Neuronal stem cell (in vitro differentiated cells): ENCODE measurements around the gene LAG3.

Experiments used
- DNase-seq: peaks from one replicate; pipeline ENCODE4 v3.0.0-alpha.2; 2013; ENCODE audit warnings: low spot score
- H2AFZ ChIP-seq: one replicate; pipeline ENCODE4 v1.6.1; 2013; ENCODE audit warnings: mild to moderate bottlenecking, low read length, inconsistent platforms
- H2AK5ac ChIP-seq: 2 replicates; pipeline ENCODE4 v1.6.1; 2013; ENCODE audit warnings: low read depth, mild to moderate bottlenecking, inconsistent platforms, low read length, moderate library complexity, mixed read lengths
- H2BK120ac ChIP-seq: 2 replicates; pipeline ENCODE4 v1.6.1; 2013; ENCODE audit warnings: low read depth, mild to moderate bottlenecking, inconsistent platforms, low read length, moderate library complexity, mixed read lengths
- H2BK12ac ChIP-seq: one replicate; pipeline ENCODE4 v1.6.1; 2013; ENCODE audit warnings: low read length, inconsistent platforms
- H2BK15ac ChIP-seq: 2 replicates; pipeline ENCODE4 v1.6.1; 2013; ENCODE audit warnings: mild to moderate bottlenecking, low read length, inconsistent platforms, mixed read lengths
- H2BK5ac ChIP-seq: one replicate; pipeline ENCODE4 v1.6.1; 2013; ENCODE audit warnings: inconsistent platforms, mild to moderate bottlenecking, low read length, moderate library complexity
- H3K14ac ChIP-seq: one replicate; pipeline ENCODE4 v1.6.1; 2013; ENCODE audit warnings: low read length, inconsistent platforms
- H3K18ac ChIP-seq: 2 replicates; pipeline ENCODE4 v1.6.1; 2013; ENCODE audit warnings: low read length, inconsistent platforms
- H3K23ac ChIP-seq: 2 replicates; pipeline ENCODE4 v1.6.1; 2013; ENCODE audit warnings: low read depth, mild to moderate bottlenecking, mixed read lengths, low read length, inconsistent platforms; ENCODE audit not compliant: poor library complexity
- H3K27ac ChIP-seq: replicated peaks from 3 replicates; pipeline ENCODE4 v1.5.1; 2013; ENCODE audit warnings: low read length, inconsistent platforms
- H3K27me3 ChIP-seq, 3 experiments: 2 replicates each; pipeline ENCODE4 v1.6.1; 2013; ENCODE audit warnings: low read length in 3 of 3, mild to moderate bottlenecking in 2 of 3, inconsistent platforms in 1 of 3, low read depth in 1 of 3, mixed read lengths in 1 of 3, moderate library complexity in 1 of 3; ENCODE audit not compliant: control insufficient read depth in 3 of 3, insufficient read depth in 3 of 3
- H3K36me3 ChIP-seq, 2 donors: replicated peaks in 1 of 2; 2 replicates each; pipeline ENCODE4 v1.6.1; 2013; ENCODE audit warnings: low read length in 2 of 2; ENCODE audit not compliant: control insufficient read depth in 2 of 2, insufficient read depth in 2 of 2
- H3K4ac ChIP-seq: 2 replicates; pipeline ENCODE4 v1.6.1; 2013; ENCODE audit warnings: inconsistent platforms, mild to moderate bottlenecking, low read length, moderate library complexity
- H3K4me1 ChIP-seq, 2 donors: 1 replicate in 1 of 2; 2 replicates in 1 of 2; pipeline ENCODE4 v1.6.1; 2013; ENCODE audit warnings: low read length in 2 of 2, low read depth in 1 of 2; ENCODE audit not compliant: control insufficient read depth in 2 of 2, insufficient read depth in 1 of 2
- H3K4me2 ChIP-seq: one replicate; pipeline ENCODE4 v1.6.1; 2013; ENCODE audit warnings: mild to moderate bottlenecking, low read length, inconsistent platforms; ENCODE audit not compliant: insufficient read depth, poor library complexity, severe bottlenecking
- H3K4me3 ChIP-seq, 2 donors: 2 replicates each; pipeline ENCODE4 v1.5.1; 2013; ENCODE audit warnings: low read length in 2 of 2, mild to moderate bottlenecking in 2 of 2, inconsistent platforms in 1 of 2, moderate library complexity in 1 of 2
- H3K79me1 ChIP-seq: one replicate; pipeline ENCODE4 v1.6.1; 2013; ENCODE audit warnings: low read depth, mild to moderate bottlenecking, inconsistent platforms, low read length, moderate library complexity
- H3K9ac ChIP-seq: one replicate; pipeline ENCODE4 v1.6.1; 2013; ENCODE audit warnings: mild to moderate bottlenecking, low read depth, low read length, inconsistent platforms; ENCODE audit not compliant: poor library complexity
- H3K9me3 ChIP-seq, 2 donors: replicated peaks in 1 of 2; 2 replicates each; pipeline versions ENCODE3 to v1.6.1; 2013; ENCODE audit warnings: low read length in 2 of 2, mild to moderate bottlenecking in 2 of 2, inconsistent platforms in 1 of 2, low read depth in 1 of 2, mixed read lengths in 1 of 2, moderate library complexity in 1 of 2; ENCODE audit not compliant: control insufficient read depth in 2 of 2, insufficient read depth in 1 of 2
- H4K8ac ChIP-seq: one replicate; pipeline ENCODE4 v1.6.1; 2013; ENCODE audit warnings: low read depth, mild to moderate bottlenecking, inconsistent platforms, low read length, moderate library complexity
- H4K91ac ChIP-seq: one replicate; pipeline ENCODE4 v1.6.1; 2013; ENCODE audit warnings: low read length, low read depth, mild to moderate bottlenecking, inconsistent platforms; ENCODE audit not compliant: poor library complexity
- WGBS, 2 donors: extraction: QIAGEN DNeasy Blood & Tissue Kit; methylation state at CpG; one replicate each; pipeline ENCODE4 v1.1.7; 2013; ENCODE audit warnings: missing lambda C conversion rate in 2 of 2, mixed read lengths in 1 of 2; ENCODE audit not compliant: insufficient read length in 2 of 2, insufficient replicate concordance in 1 of 2; ENCODE audit errors: extremely low coverage in 2 of 2; 5-methylcytosine and 5-hydroxymethylcytosine counted together

The LAG3 gene

GRCh38 chr12:6753772-6754356 lies 18.5 kb upstream of the LAG3 start:
- no peak overlapping the region for H2BK5ac ChIP-seq
- no peaks in the 10 kb centered on the region for H3K27me3 ChIP-seq
- H2BK12ac ChIP-seq = no peak overlapping the region
- no peak overlapping the region for H2AK5ac ChIP-seq
- no peak overlapping the region for H4K91ac ChIP-seq
- no peak overlapping the region for H2BK120ac ChIP-seq
- H3K4me2 ChIP-seq = peak overlapping the region; percentile 38
- H4K8ac ChIP-seq = no peak overlapping the region
- no peaks in the 10 kb centered on the region for H3K9me3 ChIP-seq
- H3K9ac ChIP-seq = peak overlapping the region; percentile 88
- H2AFZ ChIP-seq = peak overlapping the region; percentile 76
- peaks cover 24 to 34% of the 10 kb centered on the region in 2 donors for H3K36me3 ChIP-seq
- peak overlapping the region in 1 of 2 donors; percentile 99 for H3K4me3 ChIP-seq
- H3K27ac ChIP-seq = peak overlapping the region; percentile 58
- H3K14ac ChIP-seq = no peak overlapping the region
- no CpG with 5 or more reads among the region's 7 CpGs for WGBS, 2 donors
- H3K23ac ChIP-seq = no peak overlapping the region
- peaks cover 14 to 23% of the 10 kb centered on the region in 2 donors for H3K4me1 ChIP-seq
- H3K4ac ChIP-seq = no peak overlapping the region
- H3K79me1 ChIP-seq = peaks cover 7% of the 10 kb centered on the region
- H3K18ac ChIP-seq = no peak overlapping the region
- H2BK15ac ChIP-seq = no peak overlapping the region
- no peak for DNase-seq

GRCh38 chr12:6754411-6754810 lies 17.9 kb upstream of the LAG3 start:
- Histone ChIP-seq H4K91ac (no peak overlapping the region), H3K27ac (peak overlapping the region; percentile 58), H3K23ac (no peak overlapping the region), H3K9me3 (no peaks in the 10 kb centered on the region), H4K8ac (no peak overlapping the region), H3K4me2 (peak overlapping the region; percentile 38), H2BK15ac (no peak overlapping the region), H2BK5ac (no peak overlapping the region), H3K4me3 (no peak overlapping the region), H3K27me3 (no peaks in the 10 kb centered on the region), H2BK120ac (no peak overlapping the region), H2BK12ac (no peak overlapping the region), H2AFZ (no peak overlapping the region), H3K4ac (no peak overlapping the region), H3K18ac (no peak overlapping the region), H3K9ac (no peak overlapping the region), H2AK5ac (no peak overlapping the region), H3K14ac (no peak overlapping the region), H3K79me1 (peaks cover 7% of the 10 kb centered on the region), H3K4me1 (peaks cover 14 to 24% of the 10 kb centered on the region in 2 donors), H3K36me3 (peaks cover 20 to 28% of the 10 kb centered on the region in 2 donors)
- WGBS, 2 donors = no CpG with 5 or more reads among the region's 2 CpGs
- DNase-seq = no peak

DNA sequence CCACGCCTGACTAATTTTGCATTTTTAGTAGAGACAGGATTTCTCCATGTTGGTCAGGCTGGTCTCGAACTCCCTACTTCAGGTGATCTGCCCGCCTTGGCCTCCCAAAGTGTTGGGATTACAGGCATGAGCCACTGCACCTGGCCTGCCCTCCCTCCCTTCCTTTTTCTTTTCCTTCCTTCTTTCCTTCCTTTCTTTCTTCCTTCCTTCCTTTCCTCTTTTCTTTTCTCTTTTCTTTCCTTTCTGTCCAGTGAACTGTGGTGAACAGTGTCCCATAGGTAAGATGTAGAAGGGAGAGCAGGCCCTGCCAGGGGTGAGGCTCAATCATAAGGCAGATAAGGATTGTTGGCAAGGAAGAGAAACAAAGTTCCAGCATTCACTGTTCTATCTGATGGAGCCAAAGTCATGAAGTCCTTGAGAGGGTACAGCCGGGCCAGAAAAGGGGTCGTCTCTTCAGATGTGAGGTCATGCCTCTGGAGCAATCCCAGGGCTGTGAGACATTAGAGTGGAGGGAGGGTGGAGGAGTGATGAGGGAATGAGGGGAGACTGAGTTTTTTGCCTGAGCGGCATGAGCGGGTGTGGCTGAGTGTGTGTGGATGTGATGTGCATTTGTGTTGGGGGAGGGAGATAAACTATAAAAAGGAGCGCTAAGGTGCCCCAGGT lies 15.2 kb upstream of the LAG3 start:
- no peak overlapping the region for H3K14ac ChIP-seq
- no peak overlapping the region for H3K4ac ChIP-seq
- H3K79me1 ChIP-seq = no peaks in the 10 kb centered on the region
- no peaks in the 10 kb centered on the region for H3K9me3 ChIP-seq
- H3K4me3 ChIP-seq = no peak overlapping the region
- H3K23ac ChIP-seq = no peak overlapping the region
- no peak overlapping the region for H2BK15ac ChIP-seq
- H3K18ac ChIP-seq = no peak overlapping the region
- H3K27me3 ChIP-seq = no peaks in the 10 kb centered on the region
- no peak overlapping the region for H2BK12ac ChIP-seq
- no peak overlapping the region for H3K9ac ChIP-seq
- H2BK5ac ChIP-seq = no peak overlapping the region
- no CpG with 5 or more reads among the region's 8 CpGs for WGBS, 2 donors
- peaks cover 0 to under 1% of the 10 kb centered on the region in 2 donors for H3K36me3 ChIP-seq
- no peak overlapping the region for H4K91ac ChIP-seq
- H3K4me2 ChIP-seq = no peak overlapping the region
- no peak overlapping the region for H2AFZ ChIP-seq
- no peak overlapping the region for H2BK120ac ChIP-seq
- H3K27ac ChIP-seq = no peak overlapping the region
- H2AK5ac ChIP-seq = no peak overlapping the region
- DNase-seq = no peak
- peaks cover 17 to 19% of the 10 kb centered on the region in 2 donors for H3K4me1 ChIP-seq
- H4K8ac ChIP-seq = no peak overlapping the region

GRCh38 chr12:6758506-6759095 lies 13.7 kb upstream of the LAG3 start:
- Histone ChIP-seq H3K14ac (no peak overlapping the region), H3K4me3 (no peak overlapping the region), H3K4me1 (peaks cover 22% of the 10 kb centered on the region in 2 donors), H4K8ac (no peak overlapping the region), H2AFZ (peak overlapping the region; percentile 67), H3K4ac (no peak overlapping the region), H4K91ac (no peak overlapping the region), H3K79me1 (no peaks in the 10 kb centered on the region), H3K23ac (no peak overlapping the region), H2AK5ac (no peak overlapping the region), H2BK120ac (no peak overlapping the region), H3K36me3 (no peaks in the 10 kb centered on the region), H2BK12ac (no peak overlapping the region), H3K27me3 (no peaks in the 10 kb centered on the region), H3K9ac (no peak overlapping the region), H3K18ac (peak overlapping the region; percentile 57), H2BK5ac (no peak overlapping the region), H2BK15ac (no peak overlapping the region), H3K27ac (peak overlapping the region; percentile 8), H3K4me2 (no peak overlapping the region), H3K9me3 (no peaks in the 10 kb centered on the region)
- DNase-seq = no peak
- no CpG with 5 or more reads among the region's 9 CpGs for WGBS, 2 donors
